AG09309 (cell line): ENCODE measurements around the gene BCL2.

Experiments used
- DNase-seq: peaks from one replicate; pipeline ENCODE4 v3.0.0-alpha.2; 2010; ENCODE audit warnings: low read depth
- H3K4me3 ChIP-seq: 2 replicates; pipeline ENCODE4 v1.5.1; 2011; ENCODE audit warnings: mild to moderate bottlenecking, low read depth, low read length, moderate library complexity; ENCODE audit not compliant: control insufficient read depth
- TF ChIP-seq, protein P1 (sequence below): IDR thresholded peaks from 2 replicates; pipeline ENCODE4 v1.5.1; 2011; ENCODE audit warnings: mild to moderate bottlenecking, low read depth, low read length, inconsistent platforms; ENCODE audit not compliant: insufficient read depth, control insufficient read depth; ENCODE audit errors: missing control alignments

BCL2 gene

DNA sequence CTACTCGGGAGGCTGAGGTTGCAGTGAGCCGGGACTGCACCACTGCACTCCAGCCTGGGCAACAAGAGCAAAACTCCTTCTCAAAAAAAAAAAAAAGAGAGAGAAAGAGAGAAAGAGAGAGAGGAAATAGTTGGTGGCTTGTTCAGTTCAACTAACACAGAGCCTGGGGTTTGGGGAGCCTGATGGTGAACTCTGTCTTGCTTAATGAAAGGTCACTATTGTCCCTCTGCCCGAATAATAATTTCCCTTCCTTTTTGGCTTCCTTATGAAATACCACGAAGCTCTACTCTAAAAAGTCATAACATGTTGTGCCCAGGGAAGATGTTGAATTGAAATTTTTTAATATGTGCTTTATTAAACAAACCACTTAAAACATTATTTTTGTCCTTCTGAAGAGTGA, 17.3 kb downstream of the BCL2 start:
- DNase-seq, result no peak
- TF ChIP-seq, protein P1, sequence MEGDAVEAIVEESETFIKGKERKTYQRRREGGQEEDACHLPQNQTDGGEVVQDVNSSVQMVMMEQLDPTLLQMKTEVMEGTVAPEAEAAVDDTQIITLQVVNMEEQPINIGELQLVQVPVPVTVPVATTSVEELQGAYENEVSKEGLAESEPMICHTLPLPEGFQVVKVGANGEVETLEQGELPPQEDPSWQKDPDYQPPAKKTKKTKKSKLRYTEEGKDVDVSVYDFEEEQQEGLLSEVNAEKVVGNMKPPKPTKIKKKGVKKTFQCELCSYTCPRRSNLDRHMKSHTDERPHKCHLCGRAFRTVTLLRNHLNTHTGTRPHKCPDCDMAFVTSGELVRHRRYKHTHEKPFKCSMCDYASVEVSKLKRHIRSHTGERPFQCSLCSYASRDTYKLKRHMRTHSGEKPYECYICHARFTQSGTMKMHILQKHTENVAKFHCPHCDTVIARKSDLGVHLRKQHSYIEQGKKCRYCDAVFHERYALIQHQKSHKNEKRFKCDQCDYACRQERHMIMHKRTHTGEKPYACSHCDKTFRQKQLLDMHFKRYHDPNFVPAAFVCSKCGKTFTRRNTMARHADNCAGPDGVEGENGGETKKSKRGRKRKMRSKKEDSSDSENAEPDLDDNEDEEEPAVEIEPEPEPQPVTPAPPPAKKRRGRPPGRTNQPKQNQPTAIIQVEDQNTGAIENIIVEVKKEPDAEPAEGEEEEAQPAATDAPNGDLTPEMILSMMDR, result no peak
- H3K4me3 ChIP-seq, result no peak overlapping the region

DNA sequence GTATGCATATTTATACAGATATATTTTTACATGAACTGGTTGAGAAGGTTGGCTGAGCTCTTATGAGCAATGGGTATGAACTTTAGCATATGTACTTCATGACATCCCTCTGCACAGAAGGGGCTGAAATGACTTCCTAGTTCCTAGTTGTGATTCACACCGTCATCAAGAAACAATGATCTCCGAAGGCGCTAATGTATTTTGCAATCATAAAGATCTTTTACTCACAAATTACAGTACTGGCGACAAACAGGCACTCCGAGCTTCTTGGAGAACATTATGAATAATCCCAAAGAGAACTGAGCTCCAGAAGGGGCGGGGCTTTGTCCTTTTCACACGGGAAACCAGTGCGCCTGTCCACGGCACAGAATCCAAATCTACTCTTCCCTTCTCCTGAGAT, 18.1 kb downstream of the BCL2 start:
- H3K4me3 ChIP-seq, result no peak overlapping the region
- TF ChIP-seq, protein P1, result no peak
- DNase-seq, result no peak

DNA sequence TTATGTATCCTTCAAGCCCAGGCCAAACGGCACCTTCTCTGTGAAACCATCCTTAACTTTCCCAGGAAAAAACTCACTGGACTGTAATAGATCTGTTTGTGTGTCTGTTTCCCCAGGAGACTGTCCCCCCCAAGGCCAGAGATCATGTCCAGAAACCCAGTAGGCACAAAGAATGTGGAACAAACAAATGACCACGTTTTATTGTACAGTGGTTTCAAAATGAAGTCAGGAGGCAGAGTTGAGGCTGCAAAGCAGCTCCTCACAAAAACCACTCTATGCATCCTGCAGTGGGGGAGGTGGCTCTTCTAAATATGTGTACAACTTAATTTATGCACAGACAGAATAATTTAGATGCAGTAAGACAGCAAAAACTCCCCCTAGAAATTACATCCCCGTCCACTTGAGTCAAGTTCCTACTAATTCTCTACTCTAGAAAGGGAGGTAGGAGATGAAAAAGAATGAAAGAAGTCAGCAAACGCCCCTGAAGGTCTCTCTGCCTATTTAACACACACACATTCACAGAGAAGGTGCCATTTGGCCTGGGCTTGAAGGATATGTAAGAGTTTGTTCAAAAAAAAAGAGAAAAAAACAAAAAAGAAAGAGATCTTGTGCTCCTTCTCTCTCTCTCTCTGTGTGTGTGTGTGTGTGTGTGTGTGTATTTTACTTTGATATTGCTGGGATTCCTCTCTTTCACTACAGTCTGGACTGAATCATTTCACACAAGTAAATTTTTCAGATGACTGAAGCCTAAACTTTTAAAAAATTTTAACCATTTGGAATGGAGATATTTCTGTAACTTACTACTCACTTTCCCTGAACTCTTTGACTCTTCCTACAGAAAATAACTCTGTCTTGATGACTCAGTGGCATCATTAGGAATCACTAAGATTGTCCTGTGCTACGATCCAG, 19.5 kb downstream of the BCL2 start:
- H3K4me3 ChIP-seq, result no peak overlapping the region
- DNase-seq, result no peak
- TF ChIP-seq, protein P1, result no peak

DNA sequence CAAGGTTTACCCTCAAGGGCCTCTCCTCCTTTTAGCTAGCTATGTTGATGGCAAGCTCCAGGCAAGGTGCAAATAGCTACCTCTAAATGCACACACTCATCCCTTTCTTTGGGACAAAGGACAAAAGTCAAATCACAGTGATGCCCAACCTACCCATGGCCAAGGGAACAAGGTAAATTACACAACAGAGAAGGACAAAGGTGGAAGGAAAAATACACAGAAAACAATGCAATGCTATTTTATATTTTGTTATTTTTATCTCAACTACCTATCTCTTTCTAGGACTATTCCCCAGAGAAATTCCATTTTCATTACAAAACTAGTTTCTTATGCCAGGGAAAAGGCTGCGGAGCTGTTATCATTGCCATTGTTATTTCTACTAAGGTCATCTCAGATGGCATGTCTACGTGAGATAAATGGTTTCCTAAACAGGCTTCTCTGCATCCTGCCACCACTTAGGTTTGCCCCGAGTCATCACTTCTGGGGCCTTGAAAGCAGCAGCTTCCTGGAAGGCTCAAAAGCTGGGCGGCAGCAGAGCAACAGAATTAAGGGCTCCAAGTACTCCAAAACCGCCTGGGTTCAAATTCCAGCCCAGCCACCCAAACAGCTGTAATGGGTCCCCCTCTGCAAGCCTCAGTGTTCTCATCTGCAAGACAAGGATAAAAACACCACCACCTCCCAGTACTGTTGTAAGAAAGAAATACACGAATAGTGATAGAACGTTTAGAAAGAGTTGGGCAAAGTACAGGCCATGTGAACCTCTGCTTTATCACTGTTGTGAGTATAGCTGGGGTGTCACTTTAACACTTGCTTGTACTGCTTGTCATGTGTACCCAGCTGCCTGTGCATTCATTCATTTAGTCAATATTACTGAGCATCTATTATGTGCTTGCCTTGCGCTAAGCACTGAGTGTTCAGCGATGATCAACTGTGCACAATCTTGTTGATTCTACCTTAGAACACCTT, 20.9 kb downstream of the BCL2 start:
- no peak overlapping the region for H3K4me3 ChIP-seq
- no peak for DNase-seq
- TF ChIP-seq, protein P1, result no peak

DNA sequence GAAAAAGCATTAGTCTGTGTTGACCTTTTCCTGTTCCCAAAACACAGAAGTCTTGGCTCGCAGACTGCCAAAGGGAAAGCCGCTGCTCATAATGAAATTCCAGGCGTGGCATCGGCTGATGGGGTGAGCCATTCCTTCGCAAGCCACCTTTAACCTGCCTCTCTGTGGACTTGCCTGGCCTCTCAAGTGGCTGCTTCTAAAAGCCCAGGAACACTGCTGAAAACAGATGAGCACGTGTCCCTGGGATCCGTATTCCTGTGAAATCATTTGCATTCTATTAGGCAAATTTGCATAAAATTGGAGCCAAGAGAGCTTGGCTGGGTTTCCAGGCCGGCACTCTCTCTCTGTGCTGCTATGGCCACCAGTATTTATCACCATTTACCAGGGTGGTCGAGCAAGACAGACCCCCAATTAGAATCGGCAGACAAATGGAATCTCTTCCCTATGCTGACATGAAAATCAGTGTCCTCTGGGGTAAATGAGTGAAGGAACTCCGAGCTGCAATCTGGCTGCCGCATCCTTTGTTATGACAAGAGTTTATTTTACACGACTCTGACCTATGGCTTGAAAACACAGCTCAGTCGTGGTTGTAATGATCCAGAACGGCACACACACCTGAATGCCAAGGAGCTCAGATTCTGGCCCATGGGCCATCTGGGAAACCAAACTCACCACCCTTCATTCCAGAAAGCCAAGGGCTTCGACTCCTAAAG, 21.7 kb downstream of the BCL2 start:
- DNase-seq, result no peak
- no peak overlapping the region for H3K4me3 ChIP-seq
- TF ChIP-seq, protein P1, result no peak

DNA sequence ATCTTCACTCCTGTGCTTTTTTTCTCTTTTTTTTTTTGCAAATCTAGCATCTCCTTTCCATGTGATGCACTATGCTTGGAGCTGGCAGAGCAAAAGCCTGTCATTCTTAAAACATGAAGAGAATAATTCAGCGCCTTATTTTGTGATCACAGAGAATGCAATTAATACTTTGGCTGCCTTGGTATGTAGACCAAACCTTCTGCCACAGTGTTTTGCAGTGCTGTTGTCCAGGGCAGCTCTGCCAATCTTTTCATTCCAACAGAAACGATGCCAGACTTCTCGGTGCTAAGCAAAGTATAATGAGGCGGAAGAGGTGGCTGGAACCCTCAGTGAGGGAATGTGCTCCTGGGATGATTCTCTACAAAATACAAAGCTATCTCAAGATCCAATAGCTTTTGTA, 25.6 kb downstream of the BCL2 start:
- TF ChIP-seq, protein P1, result no peak
- no peak for DNase-seq
- H3K4me3 ChIP-seq, result no peak overlapping the region
